Measurements from ENCODE around the gene NIPSNAP2. TPM values are rescaled to one million over a fixed set of nuclear protein-coding genes. Genes with fewer than 3 reads are reported as not detected.

Gene NIPSNAP2
- polyA plus RNA-seq, 3 donors = 43.2 to 97.5 (median 88.0) TPM

DNA sequence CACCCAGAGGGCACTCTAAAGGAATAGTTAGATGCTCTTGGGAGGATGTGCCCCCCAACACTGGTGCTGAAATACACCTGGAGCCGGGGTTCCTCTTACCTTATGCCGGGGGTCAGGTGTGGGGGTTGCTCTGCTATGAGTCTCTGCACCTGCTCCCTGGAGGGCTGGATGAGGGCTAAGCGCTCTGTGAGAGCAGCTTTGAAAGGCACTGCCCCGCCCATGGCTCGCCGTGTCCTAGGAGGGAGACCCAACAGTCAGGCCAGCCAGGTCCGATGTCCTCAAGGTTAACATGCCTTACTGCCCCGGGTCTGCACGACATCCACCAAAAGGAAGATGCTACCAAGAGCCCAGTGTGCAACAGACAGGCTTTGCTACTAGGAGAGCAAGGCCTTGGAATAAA, 55.1 kb downstream of the NIPSNAP2 start:
- no peak overlapping the region for H3K4me3 Mint-ChIP-seq
- 89% methylated on average over 9 of the region's 9 CpGs for WGBS (ENCODE audit: insufficient coverage)
- no peak overlapping the region for H3K4me3 ChIP-seq (replicated peaks in 1 of 3; ENCODE audit: low read depth in 2 of 3, low read length in 3 of 3)
- no peak overlapping the region for H3K27ac Mint-ChIP-seq
- no peak overlapping the region for H2AFZ ChIP-seq (ENCODE audit: insufficient read depth, low read depth, low read length, poor library complexity, severe bottlenecking)
- no peaks in the 10 kb centered on the region for H3K9me3 Mint-ChIP-seq
- H3K36me3 Mint-ChIP-seq = peaks cover 20 to 66% of the 10 kb centered on the region in 2 donors
- H3K4me1 ChIP-seq (ENCODE audit: control insufficient read depth in 1 of 2, insufficient read depth in 2 of 2, low read length in 2 of 2) = no peaks in the 10 kb centered on the region
- H3K27ac ChIP-seq (ENCODE audit: low read depth in 1 of 2, low read length in 2 of 2) = no peak overlapping the region
- DNase-seq = no peak
- H4K20me1 ChIP-seq (ENCODE audit: insufficient read depth, low read length) = no peaks in the 10 kb centered on the region
- H3K27me3 Mint-ChIP-seq (ENCODE audit: low read depth in 3 of 3) = peaks cover 0 to 2% (median 0%) of the 10 kb centered on the region in 3 donors
- no peak overlapping the region for H3K9ac ChIP-seq (ENCODE audit: insufficient read depth, low read length, poor library complexity, severe bottlenecking)
- peaks cover 14 to 23% of the 10 kb centered on the region in 2 donors for H3K36me3 ChIP-seq (replicated peaks in 1 of 2; ENCODE audit: control insufficient read depth in 1 of 2, insufficient read depth in 2 of 2, low read length in 2 of 2)
- TF ChIP-seq, protein P1, sequence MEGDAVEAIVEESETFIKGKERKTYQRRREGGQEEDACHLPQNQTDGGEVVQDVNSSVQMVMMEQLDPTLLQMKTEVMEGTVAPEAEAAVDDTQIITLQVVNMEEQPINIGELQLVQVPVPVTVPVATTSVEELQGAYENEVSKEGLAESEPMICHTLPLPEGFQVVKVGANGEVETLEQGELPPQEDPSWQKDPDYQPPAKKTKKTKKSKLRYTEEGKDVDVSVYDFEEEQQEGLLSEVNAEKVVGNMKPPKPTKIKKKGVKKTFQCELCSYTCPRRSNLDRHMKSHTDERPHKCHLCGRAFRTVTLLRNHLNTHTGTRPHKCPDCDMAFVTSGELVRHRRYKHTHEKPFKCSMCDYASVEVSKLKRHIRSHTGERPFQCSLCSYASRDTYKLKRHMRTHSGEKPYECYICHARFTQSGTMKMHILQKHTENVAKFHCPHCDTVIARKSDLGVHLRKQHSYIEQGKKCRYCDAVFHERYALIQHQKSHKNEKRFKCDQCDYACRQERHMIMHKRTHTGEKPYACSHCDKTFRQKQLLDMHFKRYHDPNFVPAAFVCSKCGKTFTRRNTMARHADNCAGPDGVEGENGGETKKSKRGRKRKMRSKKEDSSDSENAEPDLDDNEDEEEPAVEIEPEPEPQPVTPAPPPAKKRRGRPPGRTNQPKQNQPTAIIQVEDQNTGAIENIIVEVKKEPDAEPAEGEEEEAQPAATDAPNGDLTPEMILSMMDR (IDR thresholded peaks at IDR 0.05) = no peak
- H3K4me1 Mint-ChIP-seq = no peaks in the 10 kb centered on the region
- H3K27me3 ChIP-seq (ENCODE audit: control insufficient read depth in 2 of 2, insufficient read depth in 2 of 2, low read length in 2 of 2) = no peaks in the 10 kb centered on the region
- no peak overlapping the region for H3K4me2 ChIP-seq (replicated peaks; ENCODE audit: extremely low read depth, low read length, poor library complexity, severe bottlenecking)
- intact Hi-C loops (cut with micrococcal nuclease) = no loop called here
- no peaks in the 10 kb centered on the region for H3K9me3 ChIP-seq (replicated peaks in 1 of 2; ENCODE audit: control insufficient read depth in 1 of 2, insufficient read depth in 1 of 2, low read length in 2 of 2)
- H3K79me2 ChIP-seq (ENCODE audit: insufficient read depth, low read length) = no peaks in the 10 kb centered on the region

DNA sequence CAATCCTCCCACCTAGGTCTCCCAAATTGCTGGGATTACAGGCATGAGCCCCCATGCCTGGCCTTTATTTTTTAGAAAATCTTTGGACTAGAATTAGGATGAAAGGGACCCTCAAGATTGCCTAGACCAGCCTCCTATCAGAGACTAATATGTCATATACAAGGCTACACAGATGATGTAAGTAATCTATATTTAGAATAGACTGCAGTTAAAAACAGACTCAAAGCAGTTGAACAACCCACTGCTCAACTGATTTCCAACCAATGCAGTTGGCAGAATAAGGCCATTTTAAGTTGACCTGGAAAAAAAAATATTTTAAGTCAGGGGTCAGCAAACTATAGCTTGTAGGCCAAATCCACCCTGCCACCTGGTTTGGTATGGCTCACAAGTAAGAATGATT, 59.1 kb downstream of the NIPSNAP2 start:
- H2AFZ ChIP-seq (ENCODE audit: insufficient read depth, low read depth, low read length, poor library complexity, severe bottlenecking) = no peak overlapping the region
- H3K4me2 ChIP-seq (replicated peaks; ENCODE audit: extremely low read depth, low read length, poor library complexity, severe bottlenecking) = no peak overlapping the region
- H3K9me3 ChIP-seq (replicated peaks in 1 of 2; ENCODE audit: control insufficient read depth in 1 of 2, insufficient read depth in 1 of 2, low read length in 2 of 2) = no peaks in the 10 kb centered on the region
- Mint-ChIP-seq H3K27me3 (ENCODE audit: low read depth in 3 of 3) (peaks cover 0 to 2% (median 0%) of the 10 kb centered on the region in 3 donors), H3K27ac (no peak overlapping the region), H3K36me3 (peaks cover 26 to 63% of the 10 kb centered on the region in 2 donors), H3K4me3 (no peak overlapping the region), H3K9me3 (no peaks in the 10 kb centered on the region), H3K4me1 (no peaks in the 10 kb centered on the region)
- H4K20me1 ChIP-seq (ENCODE audit: insufficient read depth, low read length) = no peaks in the 10 kb centered on the region
- H3K36me3 ChIP-seq (replicated peaks in 1 of 2; ENCODE audit: control insufficient read depth in 1 of 2, insufficient read depth in 2 of 2, low read length in 2 of 2) = peaks cover 14 to 28% of the 10 kb centered on the region in 2 donors
- no peaks in the 10 kb centered on the region for H3K4me1 ChIP-seq (ENCODE audit: control insufficient read depth in 1 of 2, insufficient read depth in 2 of 2, low read length in 2 of 2)
- no peaks in the 10 kb centered on the region for H3K79me2 ChIP-seq (ENCODE audit: insufficient read depth, low read length)
- intact Hi-C loops (cut with micrococcal nuclease) = no loop called here
- DNase-seq = no peak
- TF ChIP-seq, protein P1 (IDR thresholded peaks at IDR 0.05) = no peak
- H3K4me3 ChIP-seq (replicated peaks in 1 of 3; ENCODE audit: low read depth in 2 of 3, low read length in 3 of 3) = no peak overlapping the region
- no peak overlapping the region for H3K9ac ChIP-seq (ENCODE audit: insufficient read depth, low read length, poor library complexity, severe bottlenecking)
- H3K27ac ChIP-seq (ENCODE audit: low read depth in 1 of 2, low read length in 2 of 2) = no peak overlapping the region
- H3K27me3 ChIP-seq (ENCODE audit: control insufficient read depth in 2 of 2, insufficient read depth in 2 of 2, low read length in 2 of 2) = no peaks in the 10 kb centered on the region
